ENCODE results near the gene CPLX1. TPM values are rescaled to one million over a fixed set of nuclear protein-coding genes. Genes with fewer than 3 reads are reported as not detected.

CPLX1 gene
- total RNA-seq, 5 donors from 2014 or later (not counting 1 experiment from before 2014, with no cell fraction given): 0.73 to 2.6 (median 1.2) TPM

DNA sequence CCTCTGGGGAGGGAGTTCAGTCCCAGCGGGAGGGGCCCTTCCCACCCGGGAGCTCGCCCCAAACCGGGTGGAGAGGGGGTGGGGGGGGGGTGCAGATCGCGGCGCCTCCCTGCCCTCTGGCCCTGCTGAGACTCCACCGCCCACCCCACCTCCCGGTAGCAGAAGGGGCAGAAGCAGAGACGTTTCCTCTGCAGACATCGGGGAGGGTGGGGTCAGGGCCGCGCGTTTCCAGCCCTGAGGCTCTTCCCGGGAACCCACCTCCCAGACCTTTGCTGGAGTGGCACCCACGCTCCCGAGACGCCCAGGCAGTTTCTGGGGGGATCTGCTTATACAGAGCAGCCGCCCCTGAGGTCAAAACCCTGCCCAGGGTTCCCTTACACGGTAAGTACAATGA is 30.2 kb downstream of the CPLX1 start:
- Histone ChIP-seq H3K4me1 (ENCODE audit: control insufficient read depth in 1 of 2, extremely low read depth in 1 of 2, insufficient read depth in 2 of 2, low read length in 2 of 2) (peaks cover 15 to 54% of the 10 kb centered on the region in 2 experiments), H3K36me3 (ENCODE audit: control insufficient read depth in 2 of 2, extremely low read depth in 1 of 2, insufficient read depth in 1 of 2, low read length in 1 of 2) (no peaks in the 10 kb centered on the region), H3K27ac (ENCODE audit: low read length) (no peak overlapping the region), H3K9me3 (no peaks in the 10 kb centered on the region), H3K4me3 (ENCODE audit: control insufficient read depth in 1 of 2, extremely low read depth in 1 of 2, low read length in 1 of 2) (no peak overlapping the region), H3K27me3 (replicated peaks in 1 of 2; ENCODE audit: control insufficient read depth in 2 of 2, extremely low read depth in 1 of 2, insufficient read depth in 2 of 2, low read length in 1 of 2) (peaks cover 0 to 54% of the 10 kb centered on the region in 2 experiments)
- DNase-seq (no peak), ATAC-seq (replicated peaks in 1 of 4) (no peak)
- Mint-ChIP-seq H3K9me3 (no peaks in the 10 kb centered on the region), H3K36me3 (no peaks in the 10 kb centered on the region), H3K27ac (no peak overlapping the region), H3K27me3 (peaks cover 19 to 36% of the 10 kb centered on the region in 2 donors), H3K4me1 (peaks cover 27 to 41% (median 40%) of the 10 kb centered on the region in 3 donors), H3K4me3 (peak overlapping the region in 1 of 3 donors; percentile 47)
- CTCF ChIA-PET: no interaction called here
- 51% methylated on average over 6 of the region's 20 CpGs for WGBS (ENCODE audit: insufficient coverage)
- POLR2A ChIA-PET: no interaction called here

DNA sequence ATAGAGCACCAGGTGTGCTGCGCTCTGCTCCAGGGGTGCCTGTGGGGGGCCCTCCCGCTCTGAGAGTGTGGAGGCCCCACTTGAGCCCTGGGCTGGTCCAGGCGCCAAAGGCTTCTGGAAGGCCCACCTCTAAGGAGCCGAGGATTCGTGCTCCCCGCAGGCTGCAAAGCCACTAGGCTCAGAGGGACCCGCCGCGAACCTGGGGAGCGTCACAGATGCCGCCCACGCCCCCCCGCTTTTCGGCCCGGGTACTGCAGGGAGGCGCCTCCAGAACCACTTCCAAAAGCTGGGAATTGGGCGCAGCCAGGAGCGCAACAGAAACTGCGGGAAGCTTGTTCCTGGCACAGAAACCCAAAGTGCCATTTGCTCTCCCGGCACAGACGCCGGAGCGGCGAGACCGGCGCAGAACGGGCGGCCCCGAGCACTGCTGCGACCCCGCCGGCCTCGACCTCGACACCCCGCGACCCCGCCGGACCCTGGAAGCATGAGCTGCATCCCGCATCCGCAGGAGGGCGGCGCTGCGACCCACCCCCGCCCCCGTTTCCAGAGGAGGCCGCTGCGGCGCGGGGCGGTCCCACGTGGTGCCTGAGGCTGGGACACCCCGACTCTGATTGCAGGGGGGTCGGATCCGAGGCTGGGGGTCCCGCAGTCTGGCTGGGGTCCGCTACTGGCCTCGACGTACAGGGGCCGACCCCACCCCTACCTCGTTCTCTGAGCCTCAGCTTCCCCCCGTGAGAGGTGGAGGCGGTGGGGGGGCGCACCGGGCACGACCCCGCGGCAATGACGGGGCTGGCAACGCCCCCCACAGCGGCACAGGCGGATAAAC is 30.8 kb downstream of the CPLX1 start:
- 8% methylated on average over 61 of the region's 71 CpGs for WGBS (ENCODE audit: insufficient coverage)
- ChIA-PET POLR2A (no interaction called here), CTCF (no interaction called here)
- Mint-ChIP-seq H3K27ac (no peak overlapping the region), H3K27me3 (peaks cover 22 to 40% of the 10 kb centered on the region in 2 donors), H3K4me1 (peaks cover 27 to 40% (median 39%) of the 10 kb centered on the region in 3 donors), H3K36me3 (no peaks in the 10 kb centered on the region), H3K4me3 (peak overlapping the region; percentile 44 to 61 (median 59)), H3K9me3 (no peaks in the 10 kb centered on the region)
- H3K4me1 ChIP-seq (ENCODE audit: control insufficient read depth in 1 of 2, extremely low read depth in 1 of 2, insufficient read depth in 2 of 2, low read length in 2 of 2): peaks cover 15 to 54% of the 10 kb centered on the region in 2 experiments
- H3K27ac ChIP-seq (ENCODE audit: low read length): no peak overlapping the region
- no peaks in the 10 kb centered on the region for H3K9me3 ChIP-seq
- H3K36me3 ChIP-seq (ENCODE audit: control insufficient read depth in 2 of 2, extremely low read depth in 1 of 2, insufficient read depth in 1 of 2, low read length in 1 of 2): no peaks in the 10 kb centered on the region
- DNase-seq: no peak
- H3K4me3 ChIP-seq (ENCODE audit: control insufficient read depth in 1 of 2, extremely low read depth in 1 of 2, low read length in 1 of 2): peak overlapping the region in 1 of 2 donors; percentile 25
- ATAC-seq (replicated peaks in 1 of 4): peak in 1 of 4 experiments; percentile 10
- H3K27me3 ChIP-seq (replicated peaks in 1 of 2; ENCODE audit: control insufficient read depth in 2 of 2, extremely low read depth in 1 of 2, insufficient read depth in 2 of 2, low read length in 1 of 2): peaks cover 0 to 57% of the 10 kb centered on the region in 2 experiments

- ChIA-PET CTCF (interaction anchor here in 1 of 2 donors (0.8 kb wide), 1 partner anchor 10 kb away, joined by 3 read pairs; no protein-coding TSS in a partner anchor), POLR2A (no interaction called here)
- no peaks in the 10 kb centered on the region for H3K36me3 ChIP-seq (ENCODE audit: control insufficient read depth in 2 of 2, extremely low read depth in 1 of 2, insufficient read depth in 1 of 2, low read length in 1 of 2)
- no peak overlapping the region for H3K27ac Mint-ChIP-seq
- H3K27me3 Mint-ChIP-seq: peaks cover 22 to 40% of the 10 kb centered on the region in 2 donors
- no peaks in the 10 kb centered on the region for H3K9me3 ChIP-seq
- peak overlapping the region in 1 of 2 donors; percentile 38 for H3K4me3 ChIP-seq (ENCODE audit: control insufficient read depth in 1 of 2, extremely low read depth in 1 of 2, low read length in 1 of 2)
- DNase-seq (no peak), ATAC-seq (replicated peaks in 1 of 4) (no peak)
- H3K27ac ChIP-seq (ENCODE audit: low read length): no peak overlapping the region
- H3K36me3 Mint-ChIP-seq: no peaks in the 10 kb centered on the region
- peaks cover 15 to 46% of the 10 kb centered on the region in 2 experiments for H3K4me1 ChIP-seq (ENCODE audit: control insufficient read depth in 1 of 2, extremely low read depth in 1 of 2, insufficient read depth in 2 of 2, low read length in 2 of 2)
- H3K27me3 ChIP-seq (replicated peaks in 1 of 2; ENCODE audit: control insufficient read depth in 2 of 2, extremely low read depth in 1 of 2, insufficient read depth in 2 of 2, low read length in 1 of 2): peaks cover 0 to 63% of the 10 kb centered on the region in 2 experiments
- H3K4me3 Mint-ChIP-seq: peak overlapping the region in 2 of 3 donors; percentile 24 to 61
- no peaks in the 10 kb centered on the region for H3K9me3 Mint-ChIP-seq
- 48% methylated on average over 15 of the region's 19 CpGs for WGBS (ENCODE audit: insufficient coverage)
- H3K4me1 Mint-ChIP-seq: peaks cover 25 to 31% (median 30%) of the 10 kb centered on the region in 3 donors
Observed at GRCh38 chr4:793941-794621, 31.8 kb downstream of the CPLX1 start.

GRCh38 chr4:793093-793861 is 32.7 kb downstream of the CPLX1 start:
- peak in 1 of 4 experiments; percentile 4 for ATAC-seq (replicated peaks in 1 of 4)

DNA sequence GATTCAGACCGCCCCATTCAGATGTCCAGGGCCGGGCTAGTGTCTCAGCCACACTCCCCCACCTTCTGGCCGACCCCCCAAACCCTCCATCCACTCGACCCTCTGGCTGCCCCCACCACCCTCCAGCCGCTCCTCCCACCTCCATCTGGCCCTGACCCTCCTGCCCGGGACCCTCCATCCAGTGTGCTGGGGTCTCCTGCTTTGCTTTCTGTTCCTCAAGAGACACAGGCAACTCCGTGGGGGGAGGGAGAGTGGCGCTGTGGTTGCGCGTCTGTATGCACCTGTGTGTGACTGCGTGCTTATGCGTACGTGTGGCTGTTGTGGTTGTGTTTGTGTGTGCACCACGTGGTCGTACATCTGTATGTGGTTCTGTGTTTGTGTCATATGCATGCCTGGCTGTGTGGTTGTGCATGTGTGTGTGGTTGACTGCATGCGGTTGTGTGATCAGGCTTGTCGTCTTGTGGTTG is 33.3 kb downstream of the CPLX1 start:
- peak; percentile 22 to 64 (median 34) for ATAC-seq (replicated peaks in 1 of 4)
- peak in 27 of 35 experiments; percentile 7 to 54 (median 29) for DNase-seq
- Mint-ChIP-seq H3K4me3 (peak overlapping the region; percentile 40 to 79 (median 69)), H3K36me3 (no peaks in the 10 kb centered on the region), H3K27ac (peak overlapping the region in 1 of 2 donors; percentile 58), H3K9me3 (no peaks in the 10 kb centered on the region), H3K4me1 (peaks cover 21 to 24% (median 23%) of the 10 kb centered on the region in 3 donors), H3K27me3 (peaks cover 22 to 41% of the 10 kb centered on the region in 2 donors)
- Histone ChIP-seq H3K27me3 (replicated peaks in 1 of 2; ENCODE audit: control insufficient read depth in 2 of 2, extremely low read depth in 1 of 2, insufficient read depth in 2 of 2, low read length in 1 of 2) (peaks cover 0 to 76% of the 10 kb centered on the region in 2 experiments), H3K36me3 (ENCODE audit: control insufficient read depth in 2 of 2, extremely low read depth in 1 of 2, insufficient read depth in 1 of 2, low read length in 1 of 2) (no peaks in the 10 kb centered on the region), H3K4me1 (ENCODE audit: control insufficient read depth in 1 of 2, extremely low read depth in 1 of 2, insufficient read depth in 2 of 2, low read length in 2 of 2) (peaks cover 15 to 43% of the 10 kb centered on the region in 2 experiments), H3K4me3 (ENCODE audit: control insufficient read depth in 1 of 2, extremely low read depth in 1 of 2, low read length in 1 of 2) (peak overlapping the region; percentile 35 to 70), H3K27ac (ENCODE audit: low read length) (no peak overlapping the region), H3K9me3 (no peaks in the 10 kb centered on the region)
- WGBS (ENCODE audit: insufficient coverage): 14% methylated on average over 13 of the region's 17 CpGs
- ChIA-PET POLR2A (no interaction called here), CTCF (no interaction called here)

More at GRCh38 chr4:793093-793861, 32.7 kb downstream of the CPLX1 start:
- Histone ChIP-seq H3K27ac (ENCODE audit: low read length) (no peak overlapping the region), H3K36me3 (ENCODE audit: control insufficient read depth in 2 of 2, extremely low read depth in 1 of 2, insufficient read depth in 1 of 2, low read length in 1 of 2) (no peaks in the 10 kb centered on the region), H3K4me1 (ENCODE audit: control insufficient read depth in 1 of 2, extremely low read depth in 1 of 2, insufficient read depth in 2 of 2, low read length in 2 of 2) (peaks cover 15 to 43% of the 10 kb centered on the region in 2 experiments), H3K9me3 (no peaks in the 10 kb centered on the region), H3K27me3 (replicated peaks in 1 of 2; ENCODE audit: control insufficient read depth in 2 of 2, extremely low read depth in 1 of 2, insufficient read depth in 2 of 2, low read length in 1 of 2) (peaks cover 0 to 70% of the 10 kb centered on the region in 2 experiments), H3K4me3 (ENCODE audit: control insufficient read depth in 1 of 2, extremely low read depth in 1 of 2, low read length in 1 of 2) (peak overlapping the region in 1 of 2 donors; percentile 70)
- no peak for DNase-seq
- peaks cover 21 to 24% (median 24%) of the 10 kb centered on the region in 3 donors for H3K4me1 Mint-ChIP-seq
- H3K4me3 Mint-ChIP-seq: peak overlapping the region; percentile 40 to 79 (median 69)
- POLR2A ChIA-PET: no interaction called here
- 63% methylated on average over 17 of the region's 19 CpGs for WGBS (ENCODE audit: insufficient coverage)
- H3K27me3 Mint-ChIP-seq: peaks cover 22 to 40% of the 10 kb centered on the region in 2 donors
- no peak overlapping the region for H3K27ac Mint-ChIP-seq
- CTCF ChIA-PET: interaction anchor here in 1 of 2 donors (0.8 kb wide), 1 partner anchor 10 kb away, joined by 3 read pairs; no protein-coding TSS in a partner anchor
- no peaks in the 10 kb centered on the region for H3K36me3 Mint-ChIP-seq
- no peaks in the 10 kb centered on the region for H3K9me3 Mint-ChIP-seq

All from T-cell (primary cell).